IgD-negative memory B cell (primary cell): Measurements from ENCODE around the gene CIDEC. TPM values are rescaled to one million over a fixed set of nuclear protein-coding genes. Genes with fewer than 3 reads are reported as not detected.
"Not testable (repeated sequence)": the region's sequence is repeated elsewhere in the genome, so short reads cannot be mapped to it uniquely, and the experiment has no call there.

Experiments used
- H3K27ac Mint-ChIP-seq, 3 donors: one replicate each; pipeline ENCODE4 v1.8.0; 2020 to 2022; ENCODE audit warnings: mild to moderate bottlenecking in 3 of 3, mixed read lengths in 3 of 3, moderate library complexity in 1 of 3
- H3K27me3 Mint-ChIP-seq: one replicate; pipeline ENCODE4 v1.8.0; 2021; ENCODE audit warnings: mixed read lengths
- H3K36me3 Mint-ChIP-seq: one replicate; pipeline ENCODE4 v1.8.0; 2020; ENCODE audit warnings: mild to moderate bottlenecking, mixed read lengths
- H3K4me1 Mint-ChIP-seq, 3 donors: one replicate each; pipeline ENCODE4 v1.8.0; 2020 to 2022; ENCODE audit warnings: mixed read lengths in 3 of 3, mild to moderate bottlenecking in 1 of 3
- H3K4me3 Mint-ChIP-seq, 4 donors: one replicate each; pipeline ENCODE4 v1.8.0; 2020 to 2022; ENCODE audit warnings: mild to moderate bottlenecking in 4 of 4, mixed read lengths in 4 of 4, moderate library complexity in 3 of 4
- H3K9me3 Mint-ChIP-seq, 3 donors: one replicate each; pipeline ENCODE4 v1.8.0; 2020 to 2021; ENCODE audit warnings: mixed read lengths in 3 of 3, mild to moderate bottlenecking in 1 of 3
- polyA plus RNA-seq: library from polyadenylated mRNA; unstranded; fragments of 300-500 nt; fragmentation: Illumina TruSeq; gene quantifications from one replicate; pipeline ENCODE4 v1.2.3, GENCODE V29; 2021

Gene CIDEC
- polyA plus RNA-seq, 1 donor from 2014 or later, result 0.80 TPM

- H3K9me3 Mint-ChIP-seq, result no peaks in the 10 kb centered on the region
- peaks cover 4% of the 10 kb centered on the region for H3K27me3 Mint-ChIP-seq
- H3K4me3 Mint-ChIP-seq, result no peak overlapping the region
- H3K4me1 Mint-ChIP-seq, result peaks cover 0 to 2% (median 0%) of the 10 kb centered on the region in 3 donors
- peaks cover 5% of the 10 kb centered on the region for H3K36me3 Mint-ChIP-seq
- no peak overlapping the region for H3K27ac Mint-ChIP-seq
Measured at GRCh38 chr3:9909221-9910013, 29.4 kb upstream of the CIDEC start.

GRCh38 chr3:9908286-9908685 is 28.2 kb upstream of the CIDEC start:
- Mint-ChIP-seq H3K9me3 (no peaks in the 10 kb centered on the region), H3K27ac (no peak overlapping the region), H3K27me3 (no peaks in the 10 kb centered on the region), H3K4me1 (peaks cover 0 to 2% (median 0%) of the 10 kb centered on the region in 3 donors), H3K4me3 (no peak overlapping the region), H3K36me3 (peaks cover 6% of the 10 kb centered on the region)

GRCh38 chr3:9906480-9906879 is 26.4 kb upstream of the CIDEC start:
- Mint-ChIP-seq H3K27me3 (peaks cover 2% of the 10 kb centered on the region), H3K27ac (no peak overlapping the region), H3K9me3 (no peaks in the 10 kb centered on the region), H3K4me1 (no peaks in the 10 kb centered on the region), H3K4me3 (no peak overlapping the region), H3K36me3 (peaks cover 6% of the 10 kb centered on the region)

- Mint-ChIP-seq H3K9me3 (no peaks in the 10 kb centered on the region), H3K4me1 (no peaks in the 10 kb centered on the region), H3K27ac (no peak overlapping the region), H3K27me3 (peaks cover 2% of the 10 kb centered on the region), H3K36me3 (peaks cover 6% of the 10 kb centered on the region), H3K4me3 (no peak overlapping the region)
Measured at GRCh38 chr3:9903904-9904303, 23.9 kb upstream of the CIDEC start.

GRCh38 chr3:9903238-9903624 is 23.2 kb upstream of the CIDEC start:
- H3K4me1 Mint-ChIP-seq, result peaks cover 0 to 2% (median 1%) of the 10 kb centered on the region in 3 donors
- H3K27ac Mint-ChIP-seq, result no peak overlapping the region
- H3K36me3 Mint-ChIP-seq, result peaks cover 6% of the 10 kb centered on the region
- no peaks in the 10 kb centered on the region for H3K9me3 Mint-ChIP-seq
- H3K27me3 Mint-ChIP-seq, result peaks cover 2% of the 10 kb centered on the region
- H3K4me3 Mint-ChIP-seq, result no peak overlapping the region

GRCh38 chr3:9902372-9903237 is 22.6 kb upstream of the CIDEC start, which contains the start of gene IL17RE:
Gene IL17RE, plus strand, starts transcription at chr3:9902848. Its CDS starts 85 bp downstream, at chr3:9902933.
- peaks cover 0 to 6% (median 1%) of the 10 kb centered on the region in 3 donors for H3K4me1 Mint-ChIP-seq
- H3K9me3 Mint-ChIP-seq, result no peaks in the 10 kb centered on the region
- H3K36me3 Mint-ChIP-seq, result peaks cover 6% of the 10 kb centered on the region
- peak within 1 kb of the TSS in 1 of 3 donors; percentile 50 for H3K27ac Mint-ChIP-seq
- peaks cover 2% of the 10 kb centered on the region for H3K27me3 Mint-ChIP-seq
- no peak within 1 kb of the TSS for H3K4me3 Mint-ChIP-seq

GRCh38 chr3:9901967-9902366 is 21.9 kb upstream of the CIDEC start:
- peak overlapping the region in 1 of 3 donors; percentile 50 for H3K27ac Mint-ChIP-seq
- H3K27me3 Mint-ChIP-seq, result peaks cover 2% of the 10 kb centered on the region
- no peak overlapping the region for H3K4me3 Mint-ChIP-seq
- H3K4me1 Mint-ChIP-seq, result peaks cover 1 to 6% (median 2%) of the 10 kb centered on the region in 3 donors
- H3K36me3 Mint-ChIP-seq, result peaks cover 6% of the 10 kb centered on the region
- H3K9me3 Mint-ChIP-seq, result no peaks in the 10 kb centered on the region

GRCh38 chr3:9900965-9901415 is 20.9 kb upstream of the CIDEC start:
- not testable (repeated sequence) for H3K36me3 Mint-ChIP-seq, H3K27ac Mint-ChIP-seq, H3K4me1 Mint-ChIP-seq, H3K4me3 Mint-ChIP-seq, H3K27me3 Mint-ChIP-seq, H3K9me3 Mint-ChIP-seq

GRCh38 chr3:9899289-9899791 is 19.3 kb upstream of the CIDEC start:
- no peak overlapping the region for H3K4me3 Mint-ChIP-seq
- H3K27ac Mint-ChIP-seq, result no peak overlapping the region
- no peaks in the 10 kb centered on the region for H3K9me3 Mint-ChIP-seq
- H3K36me3 Mint-ChIP-seq, result peaks cover 5% of the 10 kb centered on the region
- H3K27me3 Mint-ChIP-seq, result peaks cover 2% of the 10 kb centered on the region
- peaks cover 7 to 11% (median 8%) of the 10 kb centered on the region in 3 donors for H3K4me1 Mint-ChIP-seq

- peak overlapping the region in 1 of 4 donors; percentile 12 for H3K4me3 Mint-ChIP-seq
- peaks cover 5% of the 10 kb centered on the region for H3K36me3 Mint-ChIP-seq
- H3K4me1 Mint-ChIP-seq, result peaks cover 11 to 16% (median 14%) of the 10 kb centered on the region in 3 donors
- H3K27me3 Mint-ChIP-seq, result peaks cover 2% of the 10 kb centered on the region
- H3K9me3 Mint-ChIP-seq, result no peaks in the 10 kb centered on the region
- no peak overlapping the region for H3K27ac Mint-ChIP-seq
Measured at GRCh38 chr3:9898467-9899241, 18.6 kb upstream of the CIDEC start.

GRCh38 chr3:9897408-9898372 is 17.6 kb upstream of the CIDEC start:
- H3K27ac Mint-ChIP-seq, result peak overlapping the region; percentile 5 to 80 (median 18)
- H3K4me3 Mint-ChIP-seq, result peak overlapping the region in 1 of 4 donors; percentile 63
- H3K27me3 Mint-ChIP-seq, result peaks cover 2% of the 10 kb centered on the region
- peaks cover 16 to 21% (median 18%) of the 10 kb centered on the region in 3 donors for H3K4me1 Mint-ChIP-seq
- no peaks in the 10 kb centered on the region for H3K9me3 Mint-ChIP-seq
- peaks cover 4% of the 10 kb centered on the region for H3K36me3 Mint-ChIP-seq

GRCh38 chr3:9896755-9897407 is 16.8 kb upstream of the CIDEC start:
- not testable (repeated sequence) for H3K9me3 Mint-ChIP-seq, H3K4me3 Mint-ChIP-seq, H3K36me3 Mint-ChIP-seq, H3K27me3 Mint-ChIP-seq
- Mint-ChIP-seq H3K4me1 (peaks cover 17 to 26% (median 23%) of the 10 kb centered on the region in 3 donors), H3K27ac (peak overlapping the region in 2 of 3 donors; percentile 18 to 80)

GRCh38 chr3:9895715-9896114 is 15.7 kb upstream of the CIDEC start:
- Mint-ChIP-seq H3K4me1 (peaks cover 17 to 30% (median 23%) of the 10 kb centered on the region in 3 donors), H3K27ac (peak overlapping the region in 1 of 3 donors; percentile 39)
- H3K9me3 Mint-ChIP-seq, H3K4me3 Mint-ChIP-seq, H3K36me3 Mint-ChIP-seq, H3K27me3 Mint-ChIP-seq: not testable (repeated sequence)
